K562 (cell line): ENCODE data around the gene HOXD12. TPM values are rescaled to one million over a fixed set of nuclear protein-coding genes. Genes with fewer than 3 reads are reported as not detected.

Source experiments
- ATAC-seq: fragments of 200-7000 bp; cut with Tn5 transposase; 3 replicates; pipeline ENCODE4 v1.9.1; 2020; ENCODE audit warnings: moderate library complexity
- BruUV-seq: library from RNA; stranded (reverse); fragments of 400-500 nt; replicated peaks from 2 replicates; lab custom pipeline; 2021; lab: Mats Ljungman, UMichigan
- CTCF ChIA-PET: fragments of 300-600 bp; formaldehyde crosslinking; extraction: SDS; loops from one replicate; lab custom pipeline; 2021; ENCODE audit warnings: low intra/inter-chr PET ratio; lab: Yijun Ruan, JAX
- POLR2A ChIA-PET: fragments of 300-600, 350-650 bp; sonication (Branson Sonifier 250); formaldehyde crosslinking; extraction: SDS; loops from one replicate; lab custom pipeline; 2021; ENCODE audit warnings: antibody characterized with exemption, inconsistent platforms; lab: Yijun Ruan, JAX
- DNase-seq, 4 experiments: peaks; one replicate each; pipeline versions ENCODE4 v3.0.0 to v3.0.0-alpha.2; 2011 to 2018; ENCODE audit warnings: low spot score in 3 of 4, mixed read lengths in 3 of 4; ENCODE audit errors: extremely low read depth in 1 of 4
- FAIRE-seq: peaks from 2 replicates; lab custom pipeline; 2011; peaks lifted over from hg19 to GRCh38; lab: Jason Lieb, UNC
- H2AFZ ChIP-seq: 2 replicates; pipeline ENCODE4 v1.6.0; 2011; ENCODE audit warnings: low read depth, low read length, control low read depth, inconsistent platforms
- H3K27ac ChIP-seq: fragments of 200-600 bp; 3 replicates; pipeline ENCODE4 v1.8.0; 2011; ENCODE audit warnings: low read depth, mild to moderate bottlenecking, control low read depth, inconsistent platforms, low read length, moderate library complexity, mixed read lengths; ENCODE audit errors: extremely low read depth
- H3K27me3 ChIP-seq, 2 experiments: fragments of 300-600 bp in 1 of 2; 2 replicates in 1 of 2; 3 replicates in 1 of 2; pipeline versions ENCODE4 v1.6.0 to v1.8.0; 2011; ENCODE audit warnings: inconsistent platforms in 2 of 2, low read length in 2 of 2, mild to moderate bottlenecking in 1 of 2, mixed read lengths in 1 of 2, moderate library complexity in 1 of 2; ENCODE audit not compliant: control insufficient read depth in 2 of 2, insufficient read depth in 2 of 2
- H3K36me3 ChIP-seq: fragments of 300-600 bp; 3 replicates; pipeline ENCODE4 v1.8.0; 2011; ENCODE audit warnings: mild to moderate bottlenecking, low read length, inconsistent platforms; ENCODE audit not compliant: control insufficient read depth, insufficient read depth
- H3K4me1 ChIP-seq, 2 experiments: fragments of 200-600 bp in 1 of 2; replicated peaks in 1 of 2; 2 replicates in 1 of 2; 3 replicates in 1 of 2; pipeline versions ENCODE4 v1.5.1 to v1.8.0; 2011; ENCODE audit warnings: inconsistent platforms in 2 of 2, low read length in 2 of 2, mild to moderate bottlenecking in 1 of 2, mixed read lengths in 1 of 2, moderate library complexity in 1 of 2; ENCODE audit not compliant: control insufficient read depth in 2 of 2, insufficient read depth in 2 of 2
- H3K4me2 ChIP-seq: 2 replicates; pipeline ENCODE4 v1.6.1; 2011; ENCODE audit warnings: low read length, control low read depth, inconsistent platforms, mixed read lengths; ENCODE audit not compliant: insufficient read depth
- H3K4me3 ChIP-seq: fragments of 200-600 bp; sonication (generic), shearing (Covaris generic); 2 replicates; pipeline ENCODE4 v1.5.1; 2016; ENCODE audit warnings: control low read depth, inconsistent platforms
- H3K79me2 ChIP-seq: fragments of 200-600 bp; 3 replicates; pipeline ENCODE4 v1.8.0; 2011; ENCODE audit warnings: low read length, inconsistent platforms; ENCODE audit not compliant: control insufficient read depth, insufficient read depth
- H3K9ac ChIP-seq, 2 experiments: 2 replicates each; pipeline versions ENCODE4 v1.6.0 to v1.6.1; 2011; ENCODE audit warnings: low read depth in 2 of 2, low read length in 2 of 2, control low read depth in 1 of 2, inconsistent platforms in 1 of 2, mild to moderate bottlenecking in 1 of 2, mixed read lengths in 1 of 2; ENCODE audit not compliant: insufficient read depth in 1 of 2
- H3K9me1 ChIP-seq: one replicate; pipeline ENCODE4 v1.6.0; 2011; ENCODE audit warnings: inconsistent platforms, mild to moderate bottlenecking, low read length, moderate library complexity; ENCODE audit not compliant: control insufficient read depth, insufficient read depth
- H3K9me3 ChIP-seq: replicated peaks from 2 replicates; pipeline ENCODE4 v1.5.1; 2011; ENCODE audit warnings: low read depth, low read length, inconsistent platforms; ENCODE audit not compliant: control insufficient read depth, insufficient read depth
- H4K20me1 ChIP-seq: replicated peaks from 2 replicates; pipeline ENCODE4 v1.6.1; 2011; ENCODE audit warnings: low read length, inconsistent platforms, mixed read lengths; ENCODE audit not compliant: control insufficient read depth, insufficient read depth
- CBFB ChIP-seq: sonication (generic); formaldehyde crosslinking; IDR thresholded peaks from 2 replicates; pipeline ENCODE4 v1.4.0; 2020; ENCODE audit warnings: mild to moderate bottlenecking, missing genetic modification reagents
- CBX2 ChIP-seq: fragments of 200-600 bp; sonication (generic); IDR thresholded peaks from one replicate; pipeline ENCODE4 v1.6.1; 2012; ENCODE audit warnings: mild to moderate bottlenecking, low read length, inconsistent platforms; ENCODE audit not compliant: insufficient read depth, poor library complexity, severe bottlenecking
- FOS ChIP-seq: IDR thresholded peaks from 3 replicates; pipeline ENCODE4 v1.6.1; 2011; ENCODE audit not compliant: insufficient read length; ENCODE audit errors: extremely low read depth
- LEF1 ChIP-seq: fragments of 450-650 bp; IDR thresholded peaks from 2 replicates; pipeline ENCODE4 v1.6.1; 2016; ENCODE audit warnings: mild to moderate bottlenecking
- MTA2 ChIP-seq: fragments of 450-650 bp; IDR thresholded peaks from 2 replicates; pipeline ENCODE4 v1.6.1; 2016; ENCODE audit warnings: low read depth
- RBM17 ChIP-seq: fragments of 200-400 bp; formaldehyde crosslinking; IDR thresholded peaks from 2 replicates; pipeline ENCODE4 v1.6.1; 2017; ENCODE audit warnings: low read depth, mild to moderate bottlenecking, low read length, borderline replicate concordance
- SRSF1 ChIP-seq: fragments of 200-400 bp; formaldehyde crosslinking; IDR thresholded peaks from 2 replicates; pipeline ENCODE4 v1.6.1; 2017; ENCODE audit warnings: mild to moderate bottlenecking, low read depth, low read length, moderate library complexity
- XRCC3 ChIP-seq: fragments of 450-650 bp; IDR thresholded peaks from 2 replicates; pipeline ENCODE4 v1.6.1; 2017; ENCODE audit warnings: mild to moderate bottlenecking, moderate library complexity
- ZZZ3 ChIP-seq: fragments of 450-650 bp; IDR thresholded peaks from 2 replicates; pipeline ENCODE4 v1.6.1; 2016; ENCODE audit warnings: antibody characterized with exemption, mild to moderate bottlenecking, moderate library complexity
- WGBS: fragments of 100-300 bp; shearing (Covaris generic); methylation state at CpG from one replicate; pipeline ENCODE4 v1.1.6; 2016; ENCODE audit warnings: low coverage, mixed read lengths; ENCODE audit not compliant: insufficient coverage; ENCODE audit errors: missing lambda C conversion rate; 5-methylcytosine and 5-hydroxymethylcytosine counted together
- in situ Hi-C: fragments of 300-500 bp; cut with MboI; formaldehyde crosslinking; loops from 4 replicates; pipeline ENCODE4 v1.15.0; 2018; ENCODE audit warnings: inconsistent platforms, mixed read lengths
- intact Hi-C: fragments of 100-400 bp; cut with micrococcal nuclease; formaldehyde crosslinking; loops from 2 replicates; pipeline ENCODE4 v1.14.2; 2022
- polyA plus RNA-seq, 8 experiments: library from polyadenylated mRNA; depleted of rRNA in 4 of 8; stranded (reverse) in 5 of 8; unstranded in 3 of 8; fragments of >200 nt; fragmentation: Nextera tagmentation in 2 of 8; fragmentation: Illumina TruSeq in 1 of 8; extraction: Ambion mirVana in 2 of 8; extraction: Trizol in 1 of 8; gene quantifications; 2 replicates each; pipeline versions ENCODE4 v1.2.1 to v1.2.3, GENCODE V29; 2011 to 2014; ENCODE audit warnings: inconsistent platforms in 1 of 8, missing spikeins in 1 of 8
- total RNA-seq, 7 experiments: library from RNA; depleted of rRNA in 6 of 7; stranded (reverse); fragments of >200 nt in 6 of 7; fragmentation: Illumina TruSeq in 2 of 7; extraction: Trizol in 2 of 7; gene quantifications; 2 replicates each; pipeline versions ENCODE4 v1.2.1 to v1.2.3, GENCODE V29; 2011 to 2021; ENCODE audit warnings: low replicate concordance in 1 of 7
- TF ChIP-seq, protein P1 (sequence below): fragments of 450-650 bp; conservative IDR thresholded peaks from 2 replicates; pipeline ENCODE4 v1.6.1; 2016; ENCODE audit warnings: missing genetic modification characterization, low read depth, mild to moderate bottlenecking, control low read depth, missing compliant biosample characterization
- TF ChIP-seq, protein P2 (sequence below): fragments of 450-650 bp; IDR thresholded peaks from one replicate; pipeline ENCODE4 v1.6.1; 2018; ENCODE audit warnings: mild to moderate bottlenecking, moderate library complexity; ENCODE audit not compliant: partially characterized antibody
- TF ChIP-seq, protein P3 (sequence below): fragments of 450-650 bp; conservative IDR thresholded peaks from 2 replicates; pipeline ENCODE4 v1.6.1; 2016; ENCODE audit warnings: missing genetic modification characterization, low read depth, mild to moderate bottlenecking, missing compliant biosample characterization, moderate library complexity
- TF ChIP-seq, protein P4 (sequence below): fragments of 450-650 bp; IDR thresholded peaks from 2 replicates; pipeline ENCODE4 v1.6.1; 2016; ENCODE audit warnings: mild to moderate bottlenecking
- TF ChIP-seq, protein P5 (sequence below): fragments of 250-450 bp; sonication (Bioruptor Pico); IDR thresholded peaks from 2 replicates; pipeline ENCODE4 v1.6.1; 2021; ENCODE audit warnings: mild to moderate bottlenecking

Gene HOXD12
- total and polyA plus RNA-seq, 9 of the 15 experiments (the other 6 are each of a cell fraction or from before 2014, with no cell fraction given): not detected

DNA sequence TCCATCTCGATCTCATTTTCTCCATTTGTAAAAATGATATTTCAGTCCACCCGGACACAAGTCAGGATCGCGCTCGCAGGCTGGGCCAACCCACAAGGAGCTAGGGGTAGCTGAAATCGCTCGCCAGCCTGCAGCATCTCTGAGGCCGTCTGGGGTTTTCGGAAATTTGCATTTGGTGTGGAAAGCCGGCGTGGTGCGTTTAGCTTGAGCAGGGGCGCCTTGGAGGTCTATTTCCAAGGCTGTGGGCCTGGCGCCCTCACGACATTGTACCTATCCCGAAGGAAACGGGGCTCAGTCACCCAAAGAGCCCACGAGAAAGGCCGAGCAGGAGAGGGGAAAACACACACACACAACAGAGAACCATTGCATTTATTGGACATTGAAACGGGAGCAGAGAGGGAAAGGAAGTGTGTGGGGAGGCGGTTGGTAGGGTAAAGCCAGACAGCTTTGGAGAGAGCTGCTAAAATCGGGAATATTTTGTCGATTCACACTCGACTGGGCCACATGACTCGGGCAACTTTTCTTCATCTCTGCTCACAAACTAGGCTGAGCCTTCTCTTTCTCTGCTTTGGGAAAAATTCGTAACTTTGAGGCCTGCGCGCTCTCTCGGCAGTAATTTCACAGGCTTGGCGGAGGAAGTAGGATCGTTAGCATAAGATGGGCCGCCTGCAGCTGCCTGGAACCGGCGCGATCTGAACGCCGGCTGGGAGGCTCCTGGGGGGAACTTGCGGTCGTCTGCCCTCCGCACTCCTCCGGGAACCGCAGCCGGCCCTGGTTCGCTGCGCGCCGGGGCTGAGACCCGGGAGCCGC lies 28.8 kb downstream of the HOXD12 start:
- Histone ChIP-seq H3K79me2 (no peaks in the 10 kb centered on the region), H3K36me3 (no peaks in the 10 kb centered on the region), H3K4me3 (no peak overlapping the region), H3K9me1 (no peaks in the 10 kb centered on the region), H3K4me2 (no peak overlapping the region), H4K20me1 (0 out of 2 replicates have a peak, but pooled peaks cover 8% of the 10 kb centered on the region), H3K4me1 (peaks cover 0 to 22% of the 10 kb centered on the region in 2 experiments; a peak in 2 of 5 replicates), H3K9me3 (no peaks in the 10 kb centered on the region), H3K9ac (no peak overlapping the region), H3K27ac (no peak overlapping the region), H2AFZ (no peak overlapping the region), H3K27me3 (peaks cover 58 to 69% of the 10 kb centered on the region in 2 experiments)
- POLR2A ChIA-PET: interaction anchor here (0.7 kb wide), 1 partner anchor 301 kb away, joined by 3 read pairs; no protein-coding TSS in a partner anchor
- CTCF ChIA-PET: interaction anchor here (0.6 to 2.5 kb wide), 5 partner anchors 524 to 1033 kb away, joined by 3 to 18 read pairs (median 5); no protein-coding TSS in a partner anchor
- DNase-seq (no peak), ATAC-seq (no peak), FAIRE-seq (no peak)
- in situ Hi-C loops: loop anchor here (5.0 to 25.0 kb wide), 4 partner anchors 509 to 1634 kb away; no protein-coding TSS in a partner anchor
- intact Hi-C loops: loop anchor here (5.0 kb wide), 2 partner anchors 424 to 684 kb away; no protein-coding TSS in a partner anchor
- 24% methylated on average over 49 of the region's 49 CpGs for WGBS
- no TSS peak for BruUV-seq
- TF ChIP-seq MTA2 (no peak), LEF1 (no peak), XRCC3 (no peak), CBFB (CRISPR knock-in tag) (no peak), CBX2 (peak; percentile 62), RBM17 (no peak), ZZZ3 (no peak), SRSF1 (no peak), FOS (no peak)
- TF ChIP-seq, protein P1, sequence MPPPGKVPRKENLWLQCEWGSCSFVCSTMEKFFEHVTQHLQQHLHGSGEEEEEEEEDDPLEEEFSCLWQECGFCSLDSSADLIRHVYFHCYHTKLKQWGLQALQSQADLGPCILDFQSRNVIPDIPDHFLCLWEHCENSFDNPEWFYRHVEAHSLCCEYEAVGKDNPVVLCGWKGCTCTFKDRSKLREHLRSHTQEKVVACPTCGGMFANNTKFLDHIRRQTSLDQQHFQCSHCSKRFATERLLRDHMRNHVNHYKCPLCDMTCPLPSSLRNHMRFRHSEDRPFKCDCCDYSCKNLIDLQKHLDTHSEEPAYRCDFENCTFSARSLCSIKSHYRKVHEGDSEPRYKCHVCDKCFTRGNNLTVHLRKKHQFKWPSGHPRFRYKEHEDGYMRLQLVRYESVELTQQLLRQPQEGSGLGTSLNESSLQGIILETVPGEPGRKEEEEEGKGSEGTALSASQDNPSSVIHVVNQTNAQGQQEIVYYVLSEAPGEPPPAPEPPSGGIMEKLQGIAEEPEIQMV (tag): no peak
- TF ChIP-seq, protein P2, sequence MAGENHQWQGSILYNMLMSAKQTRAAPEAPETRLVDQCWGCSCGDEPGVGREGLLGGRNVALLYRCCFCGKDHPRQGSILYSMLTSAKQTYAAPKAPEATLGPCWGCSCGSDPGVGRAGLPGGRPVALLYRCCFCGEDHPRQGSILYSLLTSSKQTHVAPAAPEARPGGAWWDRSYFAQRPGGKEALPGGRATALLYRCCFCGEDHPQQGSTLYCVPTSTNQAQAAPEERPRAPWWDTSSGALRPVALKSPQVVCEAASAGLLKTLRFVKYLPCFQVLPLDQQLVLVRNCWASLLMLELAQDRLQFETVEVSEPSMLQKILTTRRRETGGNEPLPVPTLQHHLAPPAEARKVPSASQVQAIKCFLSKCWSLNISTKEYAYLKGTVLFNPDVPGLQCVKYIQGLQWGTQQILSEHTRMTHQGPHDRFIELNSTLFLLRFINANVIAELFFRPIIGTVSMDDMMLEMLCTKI: no peak
- TF ChIP-seq, protein P3, sequence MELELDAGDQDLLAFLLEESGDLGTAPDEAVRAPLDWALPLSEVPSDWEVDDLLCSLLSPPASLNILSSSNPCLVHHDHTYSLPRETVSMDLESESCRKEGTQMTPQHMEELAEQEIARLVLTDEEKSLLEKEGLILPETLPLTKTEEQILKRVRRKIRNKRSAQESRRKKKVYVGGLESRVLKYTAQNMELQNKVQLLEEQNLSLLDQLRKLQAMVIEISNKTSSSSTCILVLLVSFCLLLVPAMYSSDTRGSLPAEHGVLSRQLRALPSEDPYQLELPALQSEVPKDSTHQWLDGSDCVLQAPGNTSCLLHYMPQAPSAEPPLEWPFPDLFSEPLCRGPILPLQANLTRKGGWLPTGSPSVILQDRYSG (tag): no peak
- TF ChIP-seq, protein P4, sequence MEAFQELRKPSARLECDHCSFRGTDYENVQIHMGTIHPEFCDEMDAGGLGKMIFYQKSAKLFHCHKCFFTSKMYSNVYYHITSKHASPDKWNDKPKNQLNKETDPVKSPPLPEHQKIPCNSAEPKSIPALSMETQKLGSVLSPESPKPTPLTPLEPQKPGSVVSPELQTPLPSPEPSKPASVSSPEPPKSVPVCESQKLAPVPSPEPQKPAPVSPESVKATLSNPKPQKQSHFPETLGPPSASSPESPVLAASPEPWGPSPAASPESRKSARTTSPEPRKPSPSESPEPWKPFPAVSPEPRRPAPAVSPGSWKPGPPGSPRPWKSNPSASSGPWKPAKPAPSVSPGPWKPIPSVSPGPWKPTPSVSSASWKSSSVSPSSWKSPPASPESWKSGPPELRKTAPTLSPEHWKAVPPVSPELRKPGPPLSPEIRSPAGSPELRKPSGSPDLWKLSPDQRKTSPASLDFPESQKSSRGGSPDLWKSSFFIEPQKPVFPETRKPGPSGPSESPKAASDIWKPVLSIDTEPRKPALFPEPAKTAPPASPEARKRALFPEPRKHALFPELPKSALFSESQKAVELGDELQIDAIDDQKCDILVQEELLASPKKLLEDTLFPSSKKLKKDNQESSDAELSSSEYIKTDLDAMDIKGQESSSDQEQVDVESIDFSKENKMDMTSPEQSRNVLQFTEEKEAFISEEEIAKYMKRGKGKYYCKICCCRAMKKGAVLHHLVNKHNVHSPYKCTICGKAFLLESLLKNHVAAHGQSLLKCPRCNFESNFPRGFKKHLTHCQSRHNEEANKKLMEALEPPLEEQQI: no peak
- TF ChIP-seq, protein P5, sequence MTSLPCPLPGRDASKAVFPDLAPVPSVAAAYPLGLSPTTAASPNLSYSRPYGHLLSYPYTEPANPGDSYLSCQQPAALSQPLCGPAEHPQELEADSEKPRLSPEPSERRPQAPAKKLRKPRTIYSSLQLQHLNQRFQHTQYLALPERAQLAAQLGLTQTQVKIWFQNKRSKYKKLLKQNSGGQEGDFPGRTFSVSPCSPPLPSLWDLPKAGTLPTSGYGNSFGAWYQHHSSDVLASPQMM (CRISPR knock-in tag): no peak
